ENCODE data around the gene SLC2A4.

GRCh38 chr17:7321466-7321865 is 39.9 kb downstream of the SLC2A4 start:
- no peak for TF ChIP-seq CTCF (conservative IDR thresholded peaks at IDR 0.05)
- TF ChIP-seq EZH2 (IDR thresholded peaks at IDR 0.05; ENCODE audit: low read depth), result no peak
